Measurements from ENCODE around the gene RPS15A.
"Not testable (repeated sequence)": the region's sequence is repeated elsewhere in the genome, so short reads cannot be mapped to it uniquely, and the experiment has no call there.

The RPS15A gene

GRCh38 chr16:18796377-18796776, 6.2 kb upstream of the RPS15A start:
- DNase-seq: no peak

- no peak for DNase-seq
Measured at GRCh38 chr16:18792836-18793433, 2.8 kb upstream of the RPS15A start.

GRCh38 chr16:18789515-18789849, 652 bp downstream of the RPS15A start:
- no peak for DNase-seq

GRCh38 chr16:18788828-18789514, 1.2 kb downstream of the RPS15A start:
- DNase-seq: peak in 1 of 2 donors; percentile 9

GRCh38 chr16:18784917-18785623, 5.1 kb downstream of the RPS15A start:
- no peak for DNase-seq

- no peak for DNase-seq
Measured at GRCh38 chr16:18783430-18784341, 6.4 kb downstream of the RPS15A start.

- DNase-seq: no peak
Measured at GRCh38 chr16:18782697-18783429, 7.3 kb downstream of the RPS15A start.

GRCh38 chr16:18781232-18781631, 8.9 kb downstream of the RPS15A start:
- DNase-seq: not testable (repeated sequence)

- DNase-seq: not testable (repeated sequence)
Measured at GRCh38 chr16:18780460-18781026, 9.6 kb downstream of the RPS15A start.

- not testable (repeated sequence) for DNase-seq
Measured at GRCh38 chr16:18777664-18778063, 12.5 kb downstream of the RPS15A start.

- peak in 1 of 2 donors; percentile 26 for DNase-seq
Measured at GRCh38 chr16:18776334-18776733, 13.8 kb downstream of the RPS15A start.

GRCh38 chr16:18774651-18775050, 15.5 kb downstream of the RPS15A start:
- peak; percentile 60 to 78 for DNase-seq

- DNase-seq: not testable (repeated sequence)
Measured at GRCh38 chr16:18772171-18772570, 18.0 kb downstream of the RPS15A start.

GRCh38 chr16:18770336-18770962, 19.7 kb downstream of the RPS15A start:
- DNase-seq: not testable (repeated sequence)

- DNase-seq: not testable (repeated sequence)
Measured at GRCh38 chr16:18767217-18767616, 22.9 kb downstream of the RPS15A start.

GRCh38 chr16:18762713-18763112, 27.4 kb downstream of the RPS15A start:
- DNase-seq: not testable (repeated sequence)

- DNase-seq: not testable (repeated sequence)
Measured at GRCh38 chr16:18759598-18760520, 30.3 kb downstream of the RPS15A start.

- DNase-seq: not testable (repeated sequence)
Measured at GRCh38 chr16:18757960-18758660, 32.0 kb downstream of the RPS15A start.

GRCh38 chr16:18756639-18757038, 33.5 kb downstream of the RPS15A start:
- DNase-seq: not testable (repeated sequence)

All from inflammatory macrophage (primary cell).